Metanephros (tissue), 1 donor: ENCODE measurements around the gene KRTAP4-11. TPM values are rescaled to one million over a fixed set of nuclear protein-coding genes. Genes with fewer than 3 reads are reported as not detected.

Source experiments
- total RNA-seq: library from RNA; depleted of rRNA; stranded (reverse); fragments of >200 nt; gene quantifications from one replicate; pipeline ENCODE4 v1.2.3, GENCODE V29; 2014

Gene KRTAP4-11
- not detected for total RNA-seq

GRCh38 chr17:41117846-41118386 is at the start of gene KRTAP4-11:
Gene KRTAP4-11, minus strand, starts transcription at chr17:41118373. Its CDS starts 58 bp downstream, at chr17:41118315.

GRCh38 chr17:41160648-41161047 is 42.5 kb upstream of the KRTAP4-11 start, which contains the start of gene KRTAP4-4:
Gene KRTAP4-4, minus strand, starts transcription at chr17:41160748. Its CDS starts 57 bp downstream, at chr17:41160691.

GRCh38 chr17:41149652-41149985 is 31.4 kb upstream of the KRTAP4-11 start, which contains the start of gene KRTAP4-5:
Gene KRTAP4-5, minus strand, starts transcription at chr17:41149825. Its CDS starts 58 bp downstream, at chr17:41149767.

GRCh38 chr17:41140360-41141131 is 22.4 kb upstream of the KRTAP4-11 start, which contains the start of gene KRTAP4-6:
Gene KRTAP4-6, minus strand, starts transcription at chr17:41140544. Its CDS starts 57 bp downstream, at chr17:41140487.

GRCh38 chr17:41123991-41124371 is 5.8 kb upstream of the KRTAP4-11 start, which contains the start of gene KRTAP4-12:
Gene KRTAP4-12, minus strand, starts transcription at chr17:41124182. Its CDS starts 60 bp downstream, at chr17:41124122.

GRCh38 chr17:41105347-41105746 is 12.8 kb downstream of the KRTAP4-11 start, which contains the start of gene KRTAP4-9:
Gene KRTAP4-9, plus strand, starts transcription at chr17:41105389. Its CDS starts 0 bp downstream, at chr17:41105389.

GRCh38 chr17:41101586-41102259 is 16.4 kb downstream of the KRTAP4-11 start, which contains the start of gene KRTAP4-16:
Gene KRTAP4-16, minus strand, starts transcription at chr17:41102209. Its CDS starts 0 bp downstream, at chr17:41102209.

GRCh38 chr17:41098042-41098441 is 20.1 kb downstream of the KRTAP4-11 start, which contains the start of gene KRTAP4-8:
Gene KRTAP4-8, minus strand, starts transcription at chr17:41098142. Its CDS starts 58 bp downstream, at chr17:41098084.

GRCh38 chr17:41084100-41084856 is 33.9 kb downstream of the KRTAP4-11 start, which contains the start of gene KRTAP4-7:
Gene KRTAP4-7, plus strand, starts transcription at chr17:41084150. Its CDS starts 57 bp downstream, at chr17:41084207.

Other genes starting within 250 kb of the KRTAP4-11 start
- gene KRT20, start 233.1 kb downstream of the KRTAP4-11 start, total RNA-seq: 0.23 TPM
- 1.3 TPM for gene KRT23, start 180.7 kb downstream of the KRTAP4-11 start, total RNA-seq
- gene KRT39, start 151.4 kb downstream of the KRTAP4-11 start, total RNA-seq: 0.18 TPM
- 0.23 TPM for gene KRT40, start 134.0 kb downstream of the KRTAP4-11 start, total RNA-seq
- gene KRTAP3-3, start 124.2 kb downstream of the KRTAP4-11 start, total RNA-seq: not detected
- gene KRTAP3-2, start 118.5 kb downstream of the KRTAP4-11 start, total RNA-seq: not detected
- gene KRTAP3-1, start 109.2 kb downstream of the KRTAP4-11 start, total RNA-seq: not detected
- not detected for gene KRTAP1-5, start 91.2 kb downstream of the KRTAP4-11 start, total RNA-seq
- not detected for gene KRTAP1-4, start 88.2 kb downstream of the KRTAP4-11 start, total RNA-seq
- not detected for gene KRTAP1-3, start 83.5 kb downstream of the KRTAP4-11 start, total RNA-seq
- gene KRTAP1-1, start 76.9 kb downstream of the KRTAP4-11 start, total RNA-seq: not detected
- gene KRTAP2-1, start 71.1 kb downstream of the KRTAP4-11 start, total RNA-seq: not detected
- gene KRTAP2-2, start 63.1 kb downstream of the KRTAP4-11 start, total RNA-seq: not detected
- not detected for gene KRTAP2-3, start 58.3 kb downstream of the KRTAP4-11 start, total RNA-seq
- gene KRTAP2-4, start 52.5 kb downstream of the KRTAP4-11 start, total RNA-seq: not detected
- gene KRTAP4-7, start 34.2 kb downstream of the KRTAP4-11 start, total RNA-seq: not detected
- not detected for gene KRTAP4-8, start 20.2 kb downstream of the KRTAP4-11 start, total RNA-seq
- gene KRTAP4-16, start 16.2 kb downstream of the KRTAP4-11 start, total RNA-seq: not detected
- not detected for gene KRTAP4-9, start 13.0 kb downstream of the KRTAP4-11 start, total RNA-seq
- gene KRTAP4-12, start 5.8 kb upstream of the KRTAP4-11 start, total RNA-seq: not detected
- gene KRTAP4-6, start 22.2 kb upstream of the KRTAP4-11 start, total RNA-seq: not detected
- not detected for gene KRTAP4-5, start 31.5 kb upstream of the KRTAP4-11 start, total RNA-seq
- gene KRTAP4-4, start 42.4 kb upstream of the KRTAP4-11 start, total RNA-seq: not detected
- not detected for gene KRTAP4-3, start 49.8 kb upstream of the KRTAP4-11 start, total RNA-seq
- not detected for gene KRTAP4-2, start 59.8 kb upstream of the KRTAP4-11 start, total RNA-seq
- not detected for gene KRTAP4-1, start 66.5 kb upstream of the KRTAP4-11 start, total RNA-seq
- gene KRTAP9-1, start 71.5 kb upstream of the KRTAP4-11 start, total RNA-seq: not detected
- not detected for gene KRTAP9-2, start 108.3 kb upstream of the KRTAP4-11 start, total RNA-seq
- gene KRTAP9-3, start 114.1 kb upstream of the KRTAP4-11 start, total RNA-seq: not detected
- not detected for gene KRTAP9-8, start 119.6 kb upstream of the KRTAP4-11 start, total RNA-seq
- not detected for gene KRTAP9-4, start 131.3 kb upstream of the KRTAP4-11 start, total RNA-seq
- not detected for gene KRTAP9-9, start 137.0 kb upstream of the KRTAP4-11 start, total RNA-seq
- gene KRTAP9-6, start 147.0 kb upstream of the KRTAP4-11 start, total RNA-seq: not detected
- gene KRTAP9-7, start 157.3 kb upstream of the KRTAP4-11 start, total RNA-seq: not detected
- not detected for gene KRTAP29-1, start 184.5 kb upstream of the KRTAP4-11 start, total RNA-seq
- not detected for gene KRTAP16-1, start 190.9 kb upstream of the KRTAP4-11 start, total RNA-seq
- not detected for gene KRTAP17-1, start 197.3 kb upstream of the KRTAP4-11 start, total RNA-seq
- 0.12 TPM for gene KRT33A, start 232.5 kb upstream of the KRTAP4-11 start, total RNA-seq